Measurements from ENCODE around the gene PHLDA3. TPM values are rescaled to one million over a fixed set of nuclear protein-coding genes. Genes with fewer than 3 reads are reported as not detected.

The PHLDA3 gene
- total RNA-seq, 4 donors from 2014 or later = 14.4 to 80.2 (median 43.7) TPM

GRCh38 chr1:201460814-201461644 is 8.0 kb downstream of the PHLDA3 start:
- intact Hi-C loops (cut with DNase I; ENCODE audit: low total_unique reads) = no loop called here
- TF ChIP-seq CTCF (IDR thresholded peaks at IDR 0.05) (no peak), POLR2A (IDR thresholded peaks at IDR 0.05) (no peak)
- H3K4me3 ChIP-seq = no peak overlapping the region
- peak overlapping the region; percentile 87 to 89 for H3K27ac ChIP-seq
- no peaks in the 10 kb centered on the region for H3K36me3 ChIP-seq
- H3K4me1 ChIP-seq = peaks cover 6 to 19% of the 10 kb centered on the region in 2 donors
- peak; percentile 57 to 79 for DNase-seq
- no peaks in the 10 kb centered on the region for H3K27me3 ChIP-seq
- H3K9me3 ChIP-seq = no peaks in the 10 kb centered on the region

GRCh38 chr1:201459775-201460174 is 9.2 kb downstream of the PHLDA3 start:
- Histone ChIP-seq H3K36me3 (no peaks in the 10 kb centered on the region), H3K9me3 (no peaks in the 10 kb centered on the region), H3K4me3 (no peak overlapping the region), H3K27ac (peak overlapping the region; percentile 87 to 89), H3K27me3 (no peaks in the 10 kb centered on the region), H3K4me1 (peaks cover 6 to 15% of the 10 kb centered on the region in 2 donors)
- TF ChIP-seq POLR2A (IDR thresholded peaks at IDR 0.05) = no peak
- TF ChIP-seq CTCF (IDR thresholded peaks at IDR 0.05) = no peak
- intact Hi-C loops (cut with DNase I; ENCODE audit: low total_unique reads) = no loop called here
- DNase-seq = no peak

GRCh38 chr1:201459052-201459451 is 9.9 kb downstream of the PHLDA3 start:
- Histone ChIP-seq H3K4me3 (no peak overlapping the region), H3K27me3 (no peaks in the 10 kb centered on the region), H3K9me3 (no peaks in the 10 kb centered on the region), H3K36me3 (no peaks in the 10 kb centered on the region), H3K4me1 (peaks cover 6 to 15% of the 10 kb centered on the region in 2 donors), H3K27ac (peak overlapping the region in 1 of 2 donors; percentile 87)
- DNase-seq = no peak
- no peak for TF ChIP-seq POLR2A (IDR thresholded peaks at IDR 0.05)
- no peak for TF ChIP-seq CTCF (IDR thresholded peaks at IDR 0.05)
- intact Hi-C loops (cut with DNase I; ENCODE audit: low total_unique reads) = no loop called here

- DNase-seq = no peak
- Histone ChIP-seq H3K36me3 (no peaks in the 10 kb centered on the region), H3K27ac (peak overlapping the region in 1 of 2 donors; percentile 69), H3K27me3 (no peaks in the 10 kb centered on the region), H3K9me3 (no peaks in the 10 kb centered on the region), H3K4me1 (peaks cover 6 to 11% of the 10 kb centered on the region in 2 donors), H3K4me3 (no peak overlapping the region)
- intact Hi-C loops (cut with DNase I; ENCODE audit: low total_unique reads) = no loop called here
- TF ChIP-seq CTCF (IDR thresholded peaks at IDR 0.05) (no peak), POLR2A (IDR thresholded peaks at IDR 0.05) (no peak)
Observed at GRCh38 chr1:201457508-201457960, 11.5 kb downstream of the PHLDA3 start.
